RWPE2 (cell line): ENCODE measurements around the gene KIF15.

Experiments
- ATAC-seq: fragments of 200-7000 bp; cut with Tn5 transposase; 3 replicates; pipeline ENCODE4 v1.9.1; 2021; ENCODE audit warnings: low read depth
- DNase-seq: peaks from one replicate; pipeline ENCODE4 v3.0.0-alpha.2; 2020; ENCODE audit warnings: low spot score
- H3K27ac ChIP-seq: fragments of 450-650 bp; 2 replicates; pipeline ENCODE4 v1.5.1; 2017; ENCODE audit warnings: mild to moderate bottlenecking; ENCODE audit not compliant: poor library complexity, severe bottlenecking
- H3K27me3 ChIP-seq: fragments of 250-450 bp; sonication (Bioruptor Pico); 2 replicates; pipeline ENCODE4 v1.5.1; 2021; ENCODE audit warnings: mild to moderate bottlenecking, moderate library complexity; ENCODE audit not compliant: insufficient read depth, poor library complexity, severe bottlenecking
- H3K36me3 ChIP-seq: fragments of 250-450 bp; sonication (Bioruptor Pico); 2 replicates; pipeline ENCODE4 v1.5.1; 2020; ENCODE audit warnings: low read depth, mild to moderate bottlenecking, moderate library complexity
- H3K4me1 ChIP-seq: fragments of 250-450 bp; sonication (Bioruptor Pico); 2 replicates; pipeline ENCODE4 v1.5.1; 2021; ENCODE audit warnings: mild to moderate bottlenecking, moderate library complexity; ENCODE audit not compliant: insufficient read depth, poor library complexity, severe bottlenecking
- H3K4me3 ChIP-seq: fragments of 250-450 bp; sonication (Bioruptor Pico); 2 replicates; pipeline ENCODE4 v1.5.1; 2021; ENCODE audit warnings: mild to moderate bottlenecking, moderate library complexity; ENCODE audit not compliant: severe bottlenecking
- H3K9me3 ChIP-seq: fragments of 250-450 bp; sonication (Bioruptor Pico); 2 replicates; pipeline ENCODE4 v1.5.1; 2021; ENCODE audit warnings: mild to moderate bottlenecking, moderate library complexity; ENCODE audit not compliant: severe bottlenecking
- CTCF ChIP-seq: fragments of 450-650 bp; IDR thresholded peaks from one replicate; pipeline ENCODE4 v1.5.1; 2017; ENCODE audit warnings: mild to moderate bottlenecking, moderate library complexity; ENCODE audit not compliant: poor library complexity, severe bottlenecking

KIF15 gene

GRCh38 chr3:44764248-44764647, 2.7 kb downstream of the KIF15 start:
- no peak for TF ChIP-seq CTCF
- H3K36me3 ChIP-seq = peaks cover 39% of the 10 kb centered on the region
- H3K27ac ChIP-seq = no peak overlapping the region
- no peak overlapping the region for H3K4me3 ChIP-seq
- H3K4me1 ChIP-seq = no peaks in the 10 kb centered on the region
- no peaks in the 10 kb centered on the region for H3K27me3 ChIP-seq
- DNase-seq = no peak
- no peak for ATAC-seq
- H3K9me3 ChIP-seq = peaks cover 5% of the 10 kb centered on the region

GRCh38 chr3:44771424-44772098, 10.0 kb downstream of the KIF15 start:
- Histone ChIP-seq H3K36me3 (peaks cover 55% of the 10 kb centered on the region), H3K27me3 (no peaks in the 10 kb centered on the region)
- TF ChIP-seq CTCF = no peak

GRCh38 chr3:44772099-44772442, 10.5 kb downstream of the KIF15 start:
- DNase-seq (no peak), ATAC-seq (no peak)
- peaks cover 14% of the 10 kb centered on the region for H3K9me3 ChIP-seq
- no peaks in the 10 kb centered on the region for H3K4me1 ChIP-seq
- no peaks in the 10 kb centered on the region for H3K27me3 ChIP-seq
- no peak for TF ChIP-seq CTCF
- no peak overlapping the region for H3K4me3 ChIP-seq
- no peak overlapping the region for H3K27ac ChIP-seq
- peaks cover 57% of the 10 kb centered on the region for H3K36me3 ChIP-seq

More at GRCh38 chr3:44771424-44772098, 10.0 kb downstream of the KIF15 start:
- DNase-seq = no peak
- Histone ChIP-seq H3K9me3 (peaks cover 14% of the 10 kb centered on the region), H3K27ac (no peak overlapping the region), H3K4me3 (no peak overlapping the region), H3K4me1 (no peaks in the 10 kb centered on the region)
- ATAC-seq = no peak

- Histone ChIP-seq H3K9me3 (no peaks in the 10 kb centered on the region), H3K27ac (no peak overlapping the region), H3K27me3 (no peaks in the 10 kb centered on the region), H3K4me1 (no peaks in the 10 kb centered on the region), H3K4me3 (no peak overlapping the region), H3K36me3 (peaks cover 64% of the 10 kb centered on the region)
- no peak for TF ChIP-seq CTCF
- no peak for ATAC-seq
- no peak for DNase-seq
Measured at GRCh38 chr3:44782891-44783290, 21.3 kb downstream of the KIF15 start.

GRCh38 chr3:44795197-44795596, 33.6 kb downstream of the KIF15 start:
- no peak for DNase-seq
- Histone ChIP-seq H3K27me3 (no peaks in the 10 kb centered on the region), H3K9me3 (no peaks in the 10 kb centered on the region), H3K36me3 (peaks cover 85% of the 10 kb centered on the region), H3K27ac (no peak overlapping the region), H3K4me3 (no peak overlapping the region), H3K4me1 (no peaks in the 10 kb centered on the region)
- no peak for TF ChIP-seq CTCF
- no peak for ATAC-seq
